Eye (tissue), 1 donor: Measurements from ENCODE around the gene RASSF10.

Source experiments
- DNase-seq: peaks from one replicate; pipeline ENCODE4 v3.0.0-alpha.2; 2015

The RASSF10 gene

GRCh38 chr11:12995188-12995587, 13.9 kb upstream of the RASSF10 start:
- no peak for DNase-seq

GRCh38 chr11:12995823-12996222, 13.3 kb upstream of the RASSF10 start:
- DNase-seq, result no peak

- no peak for DNase-seq
These were observed 11.9 kb upstream of the RASSF10 start for GRCh38 chr11:12997168-12997567.

GRCh38 chr11:12998336-12998735, 10.8 kb upstream of the RASSF10 start:
- no peak for DNase-seq

GRCh38 chr11:12999597-12999996, 9.5 kb upstream of the RASSF10 start:
- DNase-seq, result no peak

- DNase-seq, result no peak
These were observed 9.0 kb upstream of the RASSF10 start for GRCh38 chr11:13000116-13000515.

GRCh38 chr11:13000721-13001120, 8.4 kb upstream of the RASSF10 start:
- DNase-seq, result no peak

GRCh38 chr11:13003736-13004493, 5.2 kb upstream of the RASSF10 start:
- DNase-seq, result no peak

GRCh38 chr11:13007182-13008060, 1.7 kb upstream of the RASSF10 start:
- DNase-seq, result no peak

GRCh38 chr11:13008061-13008435, 1.1 kb upstream of the RASSF10 start:
- no peak for DNase-seq

GRCh38 chr11:13009476-13009920, 382 bp downstream of the RASSF10 start:
- no peak for DNase-seq

GRCh38 chr11:13009921-13010748, 1.0 kb downstream of the RASSF10 start:
- peak; percentile 80 for DNase-seq

GRCh38 chr11:13010749-13011465, 1.8 kb downstream of the RASSF10 start:
- DNase-seq, result peak; percentile 64

- no peak for DNase-seq
These were observed 2.4 kb downstream of the RASSF10 start for GRCh38 chr11:13011466-13012055.

GRCh38 chr11:13012056-13012661, 3.0 kb downstream of the RASSF10 start:
- DNase-seq, result peak; percentile 70

- peak; percentile 17 for DNase-seq
These were observed 4.0 kb downstream of the RASSF10 start for GRCh38 chr11:13013054-13013488.

GRCh38 chr11:13015753-13016152, 6.6 kb downstream of the RASSF10 start:
- no peak for DNase-seq

GRCh38 chr11:13016415-13016814, 7.3 kb downstream of the RASSF10 start:
- DNase-seq, result no peak

- DNase-seq, result no peak
These were observed 10.2 kb downstream of the RASSF10 start for GRCh38 chr11:13019313-13019712.

GRCh38 chr11:13023423-13023822, 14.3 kb downstream of the RASSF10 start:
- no peak for DNase-seq

- DNase-seq, result peak; percentile 25
These were observed 17.6 kb downstream of the RASSF10 start for GRCh38 chr11:13026722-13027121.
